HG03060 (cell line): Measurements from ENCODE around the gene EDN1.
"Not testable (repeated sequence)": the region's sequence is repeated elsewhere in the genome, so short reads cannot be mapped to it uniquely, and the experiment has no call there.

Experiments used
- ATAC-seq: cut with Tn5 transposase; IDR thresholded peaks from one replicate; pipeline ENCODE4 v1.9.1; 2021; ENCODE audit warnings: low read depth, moderate number of reproducible peaks; ENCODE audit not compliant: unreplicated experiment

Gene EDN1

GRCh38 chr6:12315292-12316081 is 25.3 kb downstream of the EDN1 start:
- ATAC-seq = no peak

- no peak for ATAC-seq
These were observed 28.6 kb downstream of the EDN1 start for GRCh38 chr6:12318749-12319148.

GRCh38 chr6:12320074-12320473 is 29.9 kb downstream of the EDN1 start:
- ATAC-seq = not testable (repeated sequence)

GRCh38 chr6:12324099-12324498 is 33.9 kb downstream of the EDN1 start:
- ATAC-seq = no peak

- no peak for ATAC-seq
These were observed 34.6 kb downstream of the EDN1 start for GRCh38 chr6:12324748-12325147.

GRCh38 chr6:12325872-12326271 is 35.7 kb downstream of the EDN1 start:
- no peak for ATAC-seq

- no peak for ATAC-seq
These were observed 37.2 kb downstream of the EDN1 start for GRCh38 chr6:12327391-12327790.

GRCh38 chr6:12327988-12328387 is 37.8 kb downstream of the EDN1 start:
- no peak for ATAC-seq

- no peak for ATAC-seq
These were observed 38.5 kb downstream of the EDN1 start for GRCh38 chr6:12328701-12329100.

- no peak for ATAC-seq
These were observed 41.3 kb downstream of the EDN1 start for GRCh38 chr6:12331474-12331873.

- ATAC-seq = no peak
These were observed 42.0 kb downstream of the EDN1 start for GRCh38 chr6:12331951-12332749.

GRCh38 chr6:12332750-12333079 is 42.6 kb downstream of the EDN1 start:
- ATAC-seq = not testable (repeated sequence)

GRCh38 chr6:12333128-12333527 is 43.0 kb downstream of the EDN1 start:
- no peak for ATAC-seq

- ATAC-seq = no peak
These were observed 44.5 kb downstream of the EDN1 start for GRCh38 chr6:12334526-12335130.

- ATAC-seq = peak; percentile 64
These were observed 45.0 kb downstream of the EDN1 start for GRCh38 chr6:12335131-12335527.

GRCh38 chr6:12335717-12336116 is 45.6 kb downstream of the EDN1 start:
- peak; percentile 8 for ATAC-seq

- ATAC-seq = no peak
These were observed 46.2 kb downstream of the EDN1 start for GRCh38 chr6:12336121-12336971.

GRCh38 chr6:12339022-12339421 is 48.9 kb downstream of the EDN1 start:
- no peak for ATAC-seq

- ATAC-seq = no peak
These were observed 49.8 kb downstream of the EDN1 start for GRCh38 chr6:12339808-12340487.

- no peak for ATAC-seq
These were observed 50.3 kb downstream of the EDN1 start for GRCh38 chr6:12340488-12340818.
